Measurements from ENCODE around the gene ZNF428. TPM values are rescaled to one million over a fixed set of nuclear protein-coding genes. Genes with fewer than 3 reads are reported as not detected.
A peak's percentile ranks its signal among the peaks of the same experiment; 100 is the strongest.

ZNF428 gene
- total and polyA plus RNA-seq, 2 of the 8 experiments (the other 6 are each of a cell fraction or from before 2014, with no cell fraction given), result 7.8 to 16.7 TPM

- Histone ChIP-seq H4K20me1 (replicated peaks in 1 of 2; ENCODE audit: control insufficient read depth in 1 of 2, insufficient read depth in 2 of 2, low read length in 2 of 2) (peaks cover 0 to 4% of the 10 kb centered on the region in 2 experiments), H3K14ac (ENCODE audit: insufficient read length) (no peak overlapping the region), H2BK5ac (ENCODE audit: low read depth, low read length) (no peak overlapping the region), H3K56ac (replicated peaks; ENCODE audit: insufficient read length, low read depth, low read length) (no peak overlapping the region), H2AK5ac (ENCODE audit: low read depth, low read length) (no peak overlapping the region), H3K9ac (replicated peaks in 1 of 4; ENCODE audit: extremely low read depth in 1 of 4, low read depth in 3 of 4, low read length in 3 of 4) (no peak overlapping the region), H2BK15ac (ENCODE audit: low read length) (no peak overlapping the region), H3K4me3 (ENCODE audit: extremely low read depth in 1 of 4, insufficient read depth in 2 of 4, low read depth in 3 of 4, low read length in 4 of 4) (no peak overlapping the region), H3K23me2 (ENCODE audit: low read depth, low read length) (peaks cover 6% of the 10 kb centered on the region), H3K9me3 (ENCODE audit: insufficient read depth in 2 of 2, low read depth in 1 of 2, low read length in 1 of 2) (no peaks in the 10 kb centered on the region), H3K18ac (ENCODE audit: extremely low read depth, low read length) (no peak overlapping the region), H3K4ac (replicated peaks; ENCODE audit: insufficient read length, low read depth, low read length) (no peak overlapping the region), H4K91ac (replicated peaks; ENCODE audit: insufficient read length, low read length) (no peak overlapping the region), H2BK20ac (ENCODE audit: low read length) (no peak overlapping the region), H3K36me3 (ENCODE audit: control insufficient read depth in 2 of 4, insufficient read depth in 4 of 4, low read length in 3 of 4) (no peaks in the 10 kb centered on the region; a peak in 2 of 8 replicates), H2BK12ac (ENCODE audit: low read depth, low read length) (no peak overlapping the region), H3K4me2 (ENCODE audit: insufficient read depth in 1 of 2, low read depth in 2 of 2, low read length in 2 of 2) (peak overlapping the region in 1 of 2 experiments; percentile 18; a peak in 1 of 4 replicates), H3K79me1 (ENCODE audit: low read depth, low read length) (peaks cover 7% of the 10 kb centered on the region), H2AFZ (ENCODE audit: low read length) (no peak overlapping the region), H4K5ac (ENCODE audit: insufficient read length, low read depth, low read length) (no peak overlapping the region), H4K8ac (ENCODE audit: extremely low read depth, insufficient read depth, low read length) (no peak overlapping the region), H3K23ac (ENCODE audit: insufficient read length) (no peak overlapping the region), H2BK120ac (replicated peaks; ENCODE audit: low read depth, low read length) (no peak overlapping the region), H3K4me1 (replicated peaks in 1 of 4; ENCODE audit: control insufficient read depth in 3 of 4, insufficient read depth in 4 of 4, low read length in 3 of 4) (peaks cover 0 to 9% (median 4%) of the 10 kb centered on the region in 4 experiments; a peak in 4 of 7 replicates), H3K27ac (ENCODE audit: low read depth, low read length) (0 out of 2 replicates have a peak overlapping the region, but pooled peaks have one; percentile 38), H3K79me2 (ENCODE audit: control insufficient read depth in 1 of 2, insufficient read depth in 2 of 2, low read length in 2 of 2) (peaks cover 0 to 10% of the 10 kb centered on the region in 2 experiments; a peak in 2 of 4 replicates), H3K27me3 (replicated peaks in 1 of 4; ENCODE audit: control insufficient read depth in 3 of 4, extremely low read depth in 1 of 4, insufficient read depth in 3 of 4, low read length in 3 of 4) (no peaks in the 10 kb centered on the region)
- ChIA-PET POLR2A (ENCODE audit: partially characterized antibody) (interaction anchor here (1.1 to 1.7 kb wide), 4 partner anchors 10 to 44 kb away, joined by 3 to 7 read pairs (median 4); partner anchors contain the start of gene ZNF575), CTCF (ENCODE audit: partially characterized antibody) (interaction anchor here (1.0 to 9.3 kb wide), 7 partner anchors 7 to 89 kb away, joined by 3 to 82 read pairs (median 4); no protein-coding TSS in a partner anchor)
- 87% methylated on average over 5 of the region's 5 CpGs; no CpG with 5 or more reads in 1 of the 2 experiments for WGBS, 2 experiments (ENCODE audit: extremely low coverage in 1 of 2, insufficient coverage in 1 of 2, insufficient read length in 1 of 2, insufficient replicate concordance in 2 of 2, low coverage in 1 of 2, low lambda C conversion rate in 2 of 2, missing lambda C conversion rate in 1 of 2)
- no peak for FAIRE-seq
- DNase-seq (ENCODE audit: low read depth in 1 of 2, low spot score in 2 of 2), result no peak
- TF ChIP-seq CBX5 (IDR thresholded peaks at IDR 0.05; ENCODE audit: low read depth, low read length) (no peak), CEBPB (IDR thresholded peaks at IDR 0.05; ENCODE audit: low read depth, low read length) (no peak), EGR1 (IDR thresholded peaks at IDR 0.05; ENCODE audit: borderline replicate concordance, low read depth, low read length) (0 out of 2 replicates have a peak, but pooled peaks have one; percentile 17), CHD2 (IDR thresholded peaks at IDR 0.05; ENCODE audit: low read length) (no peak), TCF12 (IDR thresholded peaks at IDR 0.05; ENCODE audit: low read depth, low read length) (peak; percentile 97), SIRT6 (IDR thresholded peaks at IDR 0.05; ENCODE audit: low read length) (no peak), EP300 (IDR thresholded peaks at IDR 0.05; ENCODE audit: borderline replicate concordance in 1 of 2, low read depth in 2 of 2, low read length in 2 of 2) (peak in 1 of 2 experiments; percentile 59; a peak in 1 of 3 replicates), SP1 (IDR thresholded peaks at IDR 0.05; ENCODE audit: low read depth, low read length) (peak; percentile 52; the same call in 1 of the 2 replicates), CBX8 (IDR thresholded peaks at IDR 0.05; ENCODE audit: borderline replicate concordance, low read depth, low read length) (no peak), PHF8 (conservative IDR thresholded peaks at IDR 0.05; ENCODE audit: low read depth, low read length) (no peak), CREB1 (IDR thresholded peaks at IDR 0.05) (no peak)
- TF ChIP-seq, protein P1, sequence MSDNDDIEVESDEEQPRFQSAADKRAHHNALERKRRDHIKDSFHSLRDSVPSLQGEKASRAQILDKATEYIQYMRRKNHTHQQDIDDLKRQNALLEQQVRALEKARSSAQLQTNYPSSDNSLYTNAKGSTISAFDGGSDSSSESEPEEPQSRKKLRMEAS (IDR thresholded peaks at IDR 0.05), result peak; percentile 65
- TF ChIP-seq, protein P2, sequence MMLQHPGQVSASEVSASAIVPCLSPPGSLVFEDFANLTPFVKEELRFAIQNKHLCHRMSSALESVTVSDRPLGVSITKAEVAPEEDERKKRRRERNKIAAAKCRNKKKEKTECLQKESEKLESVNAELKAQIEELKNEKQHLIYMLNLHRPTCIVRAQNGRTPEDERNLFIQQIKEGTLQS (IDR thresholded peaks at IDR 0.05; ENCODE audit: insufficient read depth, low read depth, low read length), result no peak
Observed at GRCh38 chr19:43570174-43570791, 49.1 kb downstream of the ZNF428 start.
